ENCODE measurements around the gene TRAPPC2L. TPM values are rescaled to one million over a fixed set of nuclear protein-coding genes. Genes with fewer than 3 reads are reported as not detected.

The TRAPPC2L gene
- total RNA-seq, 1 experiment from 2014 or later = 79.1 TPM

DNA sequence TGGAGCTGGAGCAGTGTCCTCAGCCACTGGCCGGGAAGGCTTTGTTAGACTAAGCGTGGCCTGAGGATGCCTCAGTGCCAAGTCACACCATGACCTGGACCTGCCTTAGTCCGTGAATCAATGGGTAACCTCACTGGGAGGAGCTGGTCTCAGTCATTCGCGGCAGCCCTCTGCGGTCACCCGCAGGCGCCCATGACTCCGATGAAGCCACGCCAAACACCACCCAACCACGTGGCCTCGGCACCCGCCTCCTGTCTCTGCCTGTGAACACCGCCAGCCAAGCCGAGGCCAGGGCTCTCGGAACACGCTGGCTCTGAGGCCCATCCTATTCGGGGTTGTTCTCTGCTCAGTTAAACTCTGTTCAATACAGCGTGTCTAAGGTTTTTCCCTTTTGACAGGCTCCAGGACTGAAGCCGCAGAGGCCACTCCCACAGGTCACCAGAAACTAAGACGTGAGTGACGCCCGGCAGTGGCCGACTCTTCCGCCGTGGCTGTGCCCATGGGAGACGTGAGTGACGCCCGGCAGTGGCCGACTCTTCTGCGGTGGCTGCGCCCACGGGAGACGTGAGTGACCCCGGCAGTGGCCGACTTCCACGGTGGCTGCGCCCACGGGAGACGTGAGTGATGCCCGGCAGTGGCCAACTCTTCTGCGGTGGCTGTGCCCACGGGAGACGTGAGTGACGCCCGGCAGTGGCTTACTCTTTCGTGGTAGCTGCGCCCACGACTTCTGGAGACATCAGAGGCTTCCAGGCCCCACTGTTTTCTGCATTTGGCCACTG, 26.4 kb downstream of the TRAPPC2L start:
- H3K4me1 Mint-ChIP-seq (ENCODE audit: low read depth, unreplicated experiment) = peaks cover 11% of the 10 kb centered on the region
- TF ChIP-seq, protein P1, sequence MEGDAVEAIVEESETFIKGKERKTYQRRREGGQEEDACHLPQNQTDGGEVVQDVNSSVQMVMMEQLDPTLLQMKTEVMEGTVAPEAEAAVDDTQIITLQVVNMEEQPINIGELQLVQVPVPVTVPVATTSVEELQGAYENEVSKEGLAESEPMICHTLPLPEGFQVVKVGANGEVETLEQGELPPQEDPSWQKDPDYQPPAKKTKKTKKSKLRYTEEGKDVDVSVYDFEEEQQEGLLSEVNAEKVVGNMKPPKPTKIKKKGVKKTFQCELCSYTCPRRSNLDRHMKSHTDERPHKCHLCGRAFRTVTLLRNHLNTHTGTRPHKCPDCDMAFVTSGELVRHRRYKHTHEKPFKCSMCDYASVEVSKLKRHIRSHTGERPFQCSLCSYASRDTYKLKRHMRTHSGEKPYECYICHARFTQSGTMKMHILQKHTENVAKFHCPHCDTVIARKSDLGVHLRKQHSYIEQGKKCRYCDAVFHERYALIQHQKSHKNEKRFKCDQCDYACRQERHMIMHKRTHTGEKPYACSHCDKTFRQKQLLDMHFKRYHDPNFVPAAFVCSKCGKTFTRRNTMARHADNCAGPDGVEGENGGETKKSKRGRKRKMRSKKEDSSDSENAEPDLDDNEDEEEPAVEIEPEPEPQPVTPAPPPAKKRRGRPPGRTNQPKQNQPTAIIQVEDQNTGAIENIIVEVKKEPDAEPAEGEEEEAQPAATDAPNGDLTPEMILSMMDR (IDR thresholded peaks at IDR 0.05; ENCODE audit: unreplicated experiment) = no peak

DNA sequence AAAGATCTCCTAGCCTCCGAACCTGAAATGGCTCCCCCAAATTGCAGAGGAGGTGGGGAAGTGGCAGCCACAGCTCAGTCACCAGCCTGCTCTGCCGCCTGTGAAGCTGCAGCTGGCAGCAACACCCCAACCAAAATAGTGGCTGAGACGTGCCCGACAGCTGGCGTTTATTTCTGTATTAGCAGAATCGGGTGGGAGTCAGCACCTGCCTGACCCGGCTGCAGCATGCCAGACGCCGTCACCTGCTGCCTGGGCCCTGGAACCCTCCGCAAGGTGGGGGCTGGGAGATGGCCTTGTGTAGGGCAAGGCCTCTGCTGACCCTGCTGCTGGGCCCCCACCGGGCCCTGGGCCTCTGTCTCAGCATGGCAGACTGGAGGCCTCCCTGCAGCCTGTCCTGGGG, 27.0 kb downstream of the TRAPPC2L start:
- TF ChIP-seq, protein P1 (IDR thresholded peaks at IDR 0.05; ENCODE audit: unreplicated experiment) = no peak
- Mint-ChIP-seq H3K4me1 (ENCODE audit: low read depth, unreplicated experiment) (peaks cover 11% of the 10 kb centered on the region), H3K4me3 (ENCODE audit: low read depth, unreplicated experiment) (no peak overlapping the region), H3K9me3 (ENCODE audit: low read depth, unreplicated experiment) (no peaks in the 10 kb centered on the region), H3K36me3 (ENCODE audit: insufficient read depth, unreplicated experiment) (peaks cover 5% of the 10 kb centered on the region), H3K27me3 (ENCODE audit: unreplicated experiment) (peaks cover 40% of the 10 kb centered on the region), H3K27ac (ENCODE audit: unreplicated experiment) (no peak overlapping the region)
- CTCF ChIA-PET = no interaction called here
- BruUV-seq (replicated peaks) = no TSS peak
- DNase-seq = no peak
- intact Hi-C loops (cut with micrococcal nuclease; ENCODE audit: unreplicated experiment) = no loop called here

More for the DNA sequence above, 26.4 kb downstream of the TRAPPC2L start:
- H3K27ac Mint-ChIP-seq (ENCODE audit: unreplicated experiment) = no peak overlapping the region
- no peak overlapping the region for H3K4me3 Mint-ChIP-seq (ENCODE audit: low read depth, unreplicated experiment)
- no TSS peak for BruUV-seq (replicated peaks)
- DNase-seq = no peak
- H3K36me3 Mint-ChIP-seq (ENCODE audit: insufficient read depth, unreplicated experiment) = no peaks in the 10 kb centered on the region
- intact Hi-C loops (cut with micrococcal nuclease; ENCODE audit: unreplicated experiment) = no loop called here
- CTCF ChIA-PET = no interaction called here
- H3K9me3 Mint-ChIP-seq (ENCODE audit: low read depth, unreplicated experiment) = no peaks in the 10 kb centered on the region
- peaks cover 46% of the 10 kb centered on the region for H3K27me3 Mint-ChIP-seq (ENCODE audit: unreplicated experiment)

DNA sequence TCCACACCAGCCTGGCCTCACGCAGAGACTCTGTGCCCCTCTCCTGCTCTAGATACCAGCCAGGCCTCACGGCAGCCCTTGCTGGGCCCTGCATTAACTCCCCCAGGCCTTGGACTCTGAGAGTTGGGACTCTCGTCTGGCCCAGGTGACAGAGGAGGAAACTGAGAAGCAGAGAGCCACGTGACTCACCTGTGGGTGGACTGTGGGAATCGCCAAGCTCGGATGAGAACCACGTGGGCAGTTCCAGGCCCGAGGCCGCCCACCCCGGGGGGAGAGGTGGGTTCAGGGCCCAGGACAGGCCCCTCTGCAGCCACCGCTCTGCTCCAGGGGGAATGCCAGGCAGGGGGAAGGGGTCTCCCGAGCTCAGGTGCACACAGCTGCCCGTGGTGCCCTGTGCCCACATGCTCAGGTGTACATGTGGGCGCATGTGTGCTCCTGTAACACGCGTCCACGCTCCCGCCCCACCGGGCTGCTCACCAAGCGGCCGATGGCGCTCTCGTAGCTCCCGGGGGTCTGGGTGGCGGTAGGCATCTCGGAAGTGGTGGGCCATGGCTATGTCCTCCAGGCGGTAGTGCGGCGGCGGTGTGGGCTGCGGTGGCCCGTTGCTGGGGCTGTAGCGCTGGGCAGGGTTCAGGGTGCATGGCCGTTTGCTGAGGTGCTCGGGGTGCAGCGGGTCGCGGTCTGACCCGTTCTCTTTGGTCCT, 27.8 kb downstream of the TRAPPC2L start:
- Mint-ChIP-seq H3K36me3 (ENCODE audit: insufficient read depth, unreplicated experiment) (peaks cover 5% of the 10 kb centered on the region), H3K4me1 (ENCODE audit: low read depth, unreplicated experiment) (peaks cover 9% of the 10 kb centered on the region), H3K27ac (ENCODE audit: unreplicated experiment) (no peak overlapping the region), H3K4me3 (ENCODE audit: low read depth, unreplicated experiment) (no peak overlapping the region), H3K9me3 (ENCODE audit: low read depth, unreplicated experiment) (peaks cover under 1% of the 10 kb centered on the region), H3K27me3 (ENCODE audit: unreplicated experiment) (peaks cover 38% of the 10 kb centered on the region)
- TF ChIP-seq, protein P1 (IDR thresholded peaks at IDR 0.05; ENCODE audit: unreplicated experiment) = no peak
- DNase-seq = no peak
- CTCF ChIA-PET = no interaction called here
- BruUV-seq (replicated peaks) = no TSS peak
- intact Hi-C loops (cut with micrococcal nuclease; ENCODE audit: unreplicated experiment) = no loop called here

DNA sequence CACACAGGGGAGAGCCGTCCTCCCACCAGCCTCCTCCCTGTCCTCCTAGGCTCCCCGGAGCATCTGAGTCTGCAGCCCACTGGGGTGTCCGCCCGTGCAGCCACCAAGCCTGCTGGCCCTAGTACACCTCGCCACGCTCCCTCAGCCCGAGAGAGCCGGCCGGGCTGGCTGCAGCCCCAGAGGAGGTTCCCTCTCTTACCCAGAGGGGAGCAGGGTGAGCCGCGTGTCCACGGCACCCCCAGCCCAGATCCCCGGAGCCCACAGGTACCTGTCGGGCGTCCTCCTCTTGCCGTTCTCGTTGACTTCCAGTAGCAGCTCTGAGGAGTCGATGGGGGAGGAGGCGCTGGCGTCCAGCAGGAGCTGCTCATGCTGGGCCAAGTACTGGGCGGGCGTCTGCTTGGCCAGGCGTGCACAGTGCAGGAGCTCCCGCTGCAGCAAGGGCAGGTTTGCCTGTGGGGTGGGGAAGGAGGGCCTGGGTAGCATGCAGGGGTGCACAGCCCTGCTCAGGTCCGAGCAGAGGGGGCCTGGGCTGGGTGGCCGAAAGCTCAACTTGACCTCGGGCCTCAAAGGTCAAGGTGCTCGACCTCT, 28.9 kb downstream of the TRAPPC2L start:
- H3K9me3 Mint-ChIP-seq (ENCODE audit: low read depth, unreplicated experiment) = peaks cover 2% of the 10 kb centered on the region
- TF ChIP-seq, protein P1 (IDR thresholded peaks at IDR 0.05; ENCODE audit: unreplicated experiment) = no peak

More for the DNA sequence above, 28.9 kb downstream of the TRAPPC2L start:
- H3K4me1 Mint-ChIP-seq (ENCODE audit: low read depth, unreplicated experiment) = no peaks in the 10 kb centered on the region
- no peak for DNase-seq
- CTCF ChIA-PET = no interaction called here
- peaks cover 5% of the 10 kb centered on the region for H3K36me3 Mint-ChIP-seq (ENCODE audit: insufficient read depth, unreplicated experiment)
- no peak overlapping the region for H3K27ac Mint-ChIP-seq (ENCODE audit: unreplicated experiment)
- intact Hi-C loops (cut with micrococcal nuclease; ENCODE audit: unreplicated experiment) = no loop called here
- BruUV-seq (replicated peaks) = no TSS peak
- no peak overlapping the region for H3K4me3 Mint-ChIP-seq (ENCODE audit: low read depth, unreplicated experiment)
- H3K27me3 Mint-ChIP-seq (ENCODE audit: unreplicated experiment) = peaks cover 38% of the 10 kb centered on the region
